Astrocyte (in vitro differentiated cells and primary cell): Measurements from ENCODE around the gene CSMD2.

Source experiments
- CTCF ChIP-seq: IDR thresholded peaks from 2 replicates; pipeline ENCODE4 v1.5.1; 2011; ENCODE audit warnings: low read depth, mild to moderate bottlenecking, inconsistent platforms, low read length, moderate library complexity; ENCODE audit not compliant: insufficient read depth
- EZH2 ChIP-seq: IDR thresholded peaks from 2 replicates; pipeline ENCODE4 v1.6.1; 2012; ENCODE audit warnings: mild to moderate bottlenecking, low read length, inconsistent platforms; ENCODE audit not compliant: insufficient read depth

- TF ChIP-seq CTCF (no peak), EZH2 (no peak)
Measured at GRCh38 chr1:33823401-33823800, 341.6 kb downstream of the CSMD2 start.
